ENCODE data around the gene PTBP3.

Gene PTBP3

GRCh38 chr9:112332977-112333638, at the start of gene PTBP3:
PTBP3 (minus strand) TSS chr9:112333619; CDS start chr9:112297865, 35,754 bp downstream.
- Histone ChIP-seq H3K4me1 (ENCODE audit: control insufficient read depth in 2 of 2, insufficient read depth in 2 of 2, low read length in 2 of 2) (peaks cover 24 to 25% of the 10 kb centered on the region in 2 donors), H3K9me3 (ENCODE audit: control insufficient read depth in 2 of 2, low read length in 2 of 2) (no peaks in the 10 kb centered on the region), H3K4me3 (ENCODE audit: low read length in 2 of 2) (peak within 1 kb of the TSS; percentile 95 to 96), H3K27ac (ENCODE audit: low read depth in 2 of 2, low read length in 2 of 2) (peak within 1 kb of the TSS; percentile 100), H3K36me3 (ENCODE audit: control insufficient read depth in 2 of 2, insufficient read depth in 2 of 2, low read length in 2 of 2) (no peaks in the 10 kb centered on the region), H3K9ac (ENCODE audit: low read depth in 1 of 2, low read length in 2 of 2) (peak within 1 kb of the TSS; percentile 94 to 100), H3K27me3 (ENCODE audit: control insufficient read depth in 2 of 2, insufficient read depth in 2 of 2, low read length in 2 of 2) (no peaks in the 10 kb centered on the region)

- H3K36me3 ChIP-seq (ENCODE audit: control insufficient read depth in 2 of 2, insufficient read depth in 2 of 2, low read length in 2 of 2) = no peaks in the 10 kb centered on the region
- H3K4me1 ChIP-seq (ENCODE audit: control insufficient read depth in 2 of 2, insufficient read depth in 2 of 2, low read length in 2 of 2) = peaks cover 8 to 21% of the 10 kb centered on the region in 2 donors
- no peak overlapping the region for H3K27ac ChIP-seq (ENCODE audit: low read depth in 2 of 2, low read length in 2 of 2)
- no peaks in the 10 kb centered on the region for H3K9me3 ChIP-seq (ENCODE audit: control insufficient read depth in 2 of 2, low read length in 2 of 2)
- no peaks in the 10 kb centered on the region for H3K27me3 ChIP-seq (ENCODE audit: control insufficient read depth in 2 of 2, insufficient read depth in 2 of 2, low read length in 2 of 2)
- no peak overlapping the region for H3K9ac ChIP-seq (ENCODE audit: low read depth in 1 of 2, low read length in 2 of 2)
- no peak overlapping the region for H3K4me3 ChIP-seq (ENCODE audit: low read length in 2 of 2)
These were observed 49.3 kb upstream of the PTBP3 start for GRCh38 chr9:112382501-112383364.

GRCh38 chr9:112382066-112382465, 48.6 kb upstream of the PTBP3 start:
- peaks cover 8 to 22% of the 10 kb centered on the region in 2 donors for H3K4me1 ChIP-seq (ENCODE audit: control insufficient read depth in 2 of 2, insufficient read depth in 2 of 2, low read length in 2 of 2)
- no peaks in the 10 kb centered on the region for H3K36me3 ChIP-seq (ENCODE audit: control insufficient read depth in 2 of 2, insufficient read depth in 2 of 2, low read length in 2 of 2)
- H3K27me3 ChIP-seq (ENCODE audit: control insufficient read depth in 2 of 2, insufficient read depth in 2 of 2, low read length in 2 of 2) = no peaks in the 10 kb centered on the region
- no peak overlapping the region for H3K9ac ChIP-seq (ENCODE audit: low read depth in 1 of 2, low read length in 2 of 2)
- H3K4me3 ChIP-seq (ENCODE audit: low read length in 2 of 2) = no peak overlapping the region
- no peaks in the 10 kb centered on the region for H3K9me3 ChIP-seq (ENCODE audit: control insufficient read depth in 2 of 2, low read length in 2 of 2)
- no peak overlapping the region for H3K27ac ChIP-seq (ENCODE audit: low read depth in 2 of 2, low read length in 2 of 2)

- H3K36me3 ChIP-seq (ENCODE audit: control insufficient read depth in 2 of 2, insufficient read depth in 2 of 2, low read length in 2 of 2) = no peaks in the 10 kb centered on the region
- H3K9me3 ChIP-seq (ENCODE audit: control insufficient read depth in 2 of 2, low read length in 2 of 2) = no peaks in the 10 kb centered on the region
- H3K27ac ChIP-seq (ENCODE audit: low read depth in 2 of 2, low read length in 2 of 2) = no peak overlapping the region
- no peaks in the 10 kb centered on the region for H3K27me3 ChIP-seq (ENCODE audit: control insufficient read depth in 2 of 2, insufficient read depth in 2 of 2, low read length in 2 of 2)
- H3K4me3 ChIP-seq (ENCODE audit: low read length in 2 of 2) = peak overlapping the region; percentile 78 to 89
- H3K9ac ChIP-seq (ENCODE audit: low read depth in 1 of 2, low read length in 2 of 2) = peak overlapping the region in 1 of 2 donors; percentile 79
- H3K4me1 ChIP-seq (ENCODE audit: control insufficient read depth in 2 of 2, insufficient read depth in 2 of 2, low read length in 2 of 2) = peaks cover 8 to 22% of the 10 kb centered on the region in 2 donors
These were observed 47.4 kb upstream of the PTBP3 start for GRCh38 chr9:112380825-112381221.

GRCh38 chr9:112380102-112380824, 46.8 kb upstream of the PTBP3 start, which contains the start of gene HSDL2:
HSDL2 (plus strand) TSS chr9:112380108; CDS start chr9:112380164, 56 bp downstream.
- no peaks in the 10 kb centered on the region for H3K27me3 ChIP-seq (ENCODE audit: control insufficient read depth in 2 of 2, insufficient read depth in 2 of 2, low read length in 2 of 2)
- no peaks in the 10 kb centered on the region for H3K9me3 ChIP-seq (ENCODE audit: control insufficient read depth in 2 of 2, low read length in 2 of 2)
- H3K9ac ChIP-seq (ENCODE audit: low read depth in 1 of 2, low read length in 2 of 2) = peak within 1 kb of the TSS; percentile 95 to 96
- peak within 1 kb of the TSS; percentile 90 to 96 for H3K4me3 ChIP-seq (ENCODE audit: low read length in 2 of 2)
- peak within 1 kb of the TSS; percentile 98 to 99 for H3K27ac ChIP-seq (ENCODE audit: low read depth in 2 of 2, low read length in 2 of 2)
- peaks cover 8 to 22% of the 10 kb centered on the region in 2 donors for H3K4me1 ChIP-seq (ENCODE audit: control insufficient read depth in 2 of 2, insufficient read depth in 2 of 2, low read length in 2 of 2)
- H3K36me3 ChIP-seq (ENCODE audit: control insufficient read depth in 2 of 2, insufficient read depth in 2 of 2, low read length in 2 of 2) = no peaks in the 10 kb centered on the region

GRCh38 chr9:112379177-112380101, 46.0 kb upstream of the PTBP3 start:
- Histone ChIP-seq H3K4me3 (ENCODE audit: low read length in 2 of 2) (peak overlapping the region; percentile 90 to 96), H3K36me3 (ENCODE audit: control insufficient read depth in 2 of 2, insufficient read depth in 2 of 2, low read length in 2 of 2) (no peaks in the 10 kb centered on the region), H3K27me3 (ENCODE audit: control insufficient read depth in 2 of 2, insufficient read depth in 2 of 2, low read length in 2 of 2) (no peaks in the 10 kb centered on the region), H3K27ac (ENCODE audit: low read depth in 2 of 2, low read length in 2 of 2) (peak overlapping the region; percentile 98 to 99), H3K9ac (ENCODE audit: low read depth in 1 of 2, low read length in 2 of 2) (peak overlapping the region; percentile 95 to 96), H3K9me3 (ENCODE audit: control insufficient read depth in 2 of 2, low read length in 2 of 2) (no peaks in the 10 kb centered on the region), H3K4me1 (ENCODE audit: control insufficient read depth in 2 of 2, insufficient read depth in 2 of 2, low read length in 2 of 2) (peaks cover 8 to 18% of the 10 kb centered on the region in 2 donors)

- H3K27me3 ChIP-seq (ENCODE audit: control insufficient read depth in 2 of 2, insufficient read depth in 2 of 2, low read length in 2 of 2) = no peaks in the 10 kb centered on the region
- no peaks in the 10 kb centered on the region for H3K36me3 ChIP-seq (ENCODE audit: control insufficient read depth in 2 of 2, insufficient read depth in 2 of 2, low read length in 2 of 2)
- peak overlapping the region; percentile 90 to 96 for H3K4me3 ChIP-seq (ENCODE audit: low read length in 2 of 2)
- no peaks in the 10 kb centered on the region for H3K9me3 ChIP-seq (ENCODE audit: control insufficient read depth in 2 of 2, low read length in 2 of 2)
- H3K9ac ChIP-seq (ENCODE audit: low read depth in 1 of 2, low read length in 2 of 2) = peak overlapping the region; percentile 95 to 96
- H3K27ac ChIP-seq (ENCODE audit: low read depth in 2 of 2, low read length in 2 of 2) = peak overlapping the region; percentile 98 to 99
- H3K4me1 ChIP-seq (ENCODE audit: control insufficient read depth in 2 of 2, insufficient read depth in 2 of 2, low read length in 2 of 2) = peaks cover 8 to 17% of the 10 kb centered on the region in 2 donors
These were observed 45.1 kb upstream of the PTBP3 start for GRCh38 chr9:112378328-112379176.

GRCh38 chr9:112377684-112378327, 44.4 kb upstream of the PTBP3 start:
- peaks cover 8 to 17% of the 10 kb centered on the region in 2 donors for H3K4me1 ChIP-seq (ENCODE audit: control insufficient read depth in 2 of 2, insufficient read depth in 2 of 2, low read length in 2 of 2)
- no peak overlapping the region for H3K27ac ChIP-seq (ENCODE audit: low read depth in 2 of 2, low read length in 2 of 2)
- H3K9me3 ChIP-seq (ENCODE audit: control insufficient read depth in 2 of 2, low read length in 2 of 2) = no peaks in the 10 kb centered on the region
- no peak overlapping the region for H3K9ac ChIP-seq (ENCODE audit: low read depth in 1 of 2, low read length in 2 of 2)
- no peaks in the 10 kb centered on the region for H3K36me3 ChIP-seq (ENCODE audit: control insufficient read depth in 2 of 2, insufficient read depth in 2 of 2, low read length in 2 of 2)
- peak overlapping the region in 1 of 2 donors; percentile 96 for H3K4me3 ChIP-seq (ENCODE audit: low read length in 2 of 2)
- H3K27me3 ChIP-seq (ENCODE audit: control insufficient read depth in 2 of 2, insufficient read depth in 2 of 2, low read length in 2 of 2) = no peaks in the 10 kb centered on the region
